Cardiac septum (tissue), 1 donor: ENCODE data around the gene STT3A. TPM values are rescaled to one million over a fixed set of nuclear protein-coding genes. Genes with fewer than 3 reads are reported as not detected.
"Not testable (repeated sequence)": the region's sequence is repeated elsewhere in the genome, so short reads cannot be mapped to it uniquely, and the experiment has no call there.

Experiments used
- DNase-seq: peaks from one replicate; pipeline ENCODE4 v3.0.0-alpha.2; 2020; ENCODE audit warnings: low spot score
- intact Hi-C: fragments of 100-400 bp; cut with DNase I; formaldehyde crosslinking; loops from one replicate; pipeline ENCODE4 v1.14.0; 2022
- long read RNA-seq: library from polyadenylated mRNA; unstranded; transcript quantifications from one replicate; pipeline ENCODE4 v2.0.0, GENCODE V29; 2021
- total RNA-seq: library from RNA; stranded (reverse); fragmentation: NEBNext Ultra II Directional; extraction: Animal tissue kit (Norgen Biotek cat#: 25700); gene quantifications from one replicate; pipeline ENCODE4 v1.2.1, GENCODE V29; 2021
- donor health status: DM: no; HTN: no; CAD: no.

The STT3A gene
- 57.8 TPM for total RNA-seq
- long read RNA-seq, full-length matches to known transcripts: 70 of 98 reads
- long read RNA-seq, partial matches to known transcripts: 22 of 98 reads
- long read RNA-seq, other reads (novel, unspliced or antisense): 6 of 98 reads

- peak; percentile 100 for DNase-seq
- intact Hi-C loops: loop anchor here (2.0 to 10.0 kb wide), 2 partner anchors 32 to 622 kb away; partner anchors contain the start of genes CHEK1, FAM118B and RPUSD4
Measured at GRCh38 chr11:125592305-125593113, at the start of gene STT3A. STT3A (plus strand) TSS chr11:125592852; CDS start chr11:125595916, 3,064 bp downstream.

GRCh38 chr11:125550780-125551179 lies 41.9 kb upstream of the STT3A start:
- no peak for DNase-seq

GRCh38 chr11:125551835-125552342 lies 40.8 kb upstream of the STT3A start:
- DNase-seq: no peak
- intact Hi-C loops: no loop called here

More at GRCh38 chr11:125550780-125551179, 41.9 kb upstream of the STT3A start:
- intact Hi-C loops: no loop called here

- intact Hi-C loops: no loop called here
- DNase-seq: no peak
Measured at GRCh38 chr11:125552927-125553326, 39.7 kb upstream of the STT3A start.

- intact Hi-C loops: no loop called here
Measured at GRCh38 chr11:125553357-125553756, 39.3 kb upstream of the STT3A start.

GRCh38 chr11:125554038-125554437 lies 38.6 kb upstream of the STT3A start:
- intact Hi-C loops: no loop called here
- DNase-seq: no peak

More at GRCh38 chr11:125553357-125553756, 39.3 kb upstream of the STT3A start:
- DNase-seq: no peak

- DNase-seq: no peak
Measured at GRCh38 chr11:125559888-125560287, 32.8 kb upstream of the STT3A start.

GRCh38 chr11:125561924-125562323 lies 30.7 kb upstream of the STT3A start:
- DNase-seq: no peak
- intact Hi-C loops: no loop called here

More at GRCh38 chr11:125559888-125560287, 32.8 kb upstream of the STT3A start:
- intact Hi-C loops: no loop called here

- intact Hi-C loops: no loop called here
Measured at GRCh38 chr11:125562430-125562829, 30.2 kb upstream of the STT3A start.

GRCh38 chr11:125564357-125564756 lies 28.3 kb upstream of the STT3A start:
- DNase-seq: no peak
- intact Hi-C loops: no loop called here

More at GRCh38 chr11:125562430-125562829, 30.2 kb upstream of the STT3A start:
- DNase-seq: no peak

GRCh38 chr11:125566235-125566634 lies 26.4 kb upstream of the STT3A start:
- no peak for DNase-seq
- intact Hi-C loops: no loop called here

- intact Hi-C loops: no loop called here
- DNase-seq: peak; percentile 93
Measured at GRCh38 chr11:125568970-125569914, 23.4 kb upstream of the STT3A start, which contains the start of gene EI24. EI24 (plus strand) TSS chr11:125569477; CDS start chr11:125572528, 3,051 bp downstream.

GRCh38 chr11:125569915-125570621 lies 22.6 kb upstream of the STT3A start:
- no peak for DNase-seq
- intact Hi-C loops: loop anchor here (2.0 kb wide), 1 partner anchor 55 kb away; the partner anchor contains the start of gene CHEK1

- intact Hi-C loops: loop anchor here (2.0 kb wide), 1 partner anchor 54 kb away; the partner anchor contains the start of gene CHEK1
- DNase-seq: no peak
Measured at GRCh38 chr11:125570952-125571351, 21.7 kb upstream of the STT3A start.

- intact Hi-C loops: no loop called here
- DNase-seq: no peak
Measured at GRCh38 chr11:125572916-125573315, 19.7 kb upstream of the STT3A start.

- DNase-seq, intact Hi-C loops: not testable (repeated sequence)
Measured at GRCh38 chr11:125577181-125577580, 15.5 kb upstream of the STT3A start.

- intact Hi-C loops: no loop called here
- DNase-seq: no peak
Measured at GRCh38 chr11:125578783-125579182, 13.9 kb upstream of the STT3A start.

- no peak for DNase-seq
- intact Hi-C loops: no loop called here
Measured at GRCh38 chr11:125579811-125580210, 12.8 kb upstream of the STT3A start.

- intact Hi-C loops: no loop called here
- no peak for DNase-seq
Measured at GRCh38 chr11:125583496-125583895, 9.2 kb upstream of the STT3A start.
